Ectodermal cell (in vitro differentiated cells): ENCODE results near the gene FRYL.

Source experiments
- H3K27ac ChIP-seq: 2 replicates; pipeline ENCODE4 v1.7.0; 2013; ENCODE audit warnings: mild to moderate bottlenecking, low read depth, low read length; ENCODE audit not compliant: insufficient read depth, poor library complexity, severe bottlenecking
- H3K27me3 ChIP-seq: 2 replicates; pipeline ENCODE4 v1.7.0; 2013; ENCODE audit warnings: mild to moderate bottlenecking, low read length; ENCODE audit not compliant: insufficient read depth, control insufficient read depth, poor library complexity, severe bottlenecking
- H3K36me3 ChIP-seq: one replicate; pipeline ENCODE4 v1.7.0; 2013; ENCODE audit warnings: low read length; ENCODE audit not compliant: control insufficient read depth, insufficient read depth
- H3K4me1 ChIP-seq: one replicate; pipeline ENCODE4 v1.7.0; 2013; ENCODE audit warnings: low read length; ENCODE audit not compliant: control insufficient read depth, insufficient read depth
- H3K4me3 ChIP-seq: 2 replicates; pipeline ENCODE4 v1.7.0; 2013; ENCODE audit warnings: low read depth, low read length, control low read depth; ENCODE audit not compliant: insufficient read depth
- H3K9me3 ChIP-seq: 2 replicates; pipeline ENCODE4 v1.7.0; 2013; ENCODE audit warnings: mild to moderate bottlenecking, low read length, moderate library complexity; ENCODE audit not compliant: control insufficient read depth
- WGBS, 2 experiments: methylation state at CpG; one replicate each; pipeline ENCODE4 v1.1.7; 2013; ENCODE audit warnings: missing lambda C conversion rate in 2 of 2; 5-methylcytosine and 5-hydroxymethylcytosine counted together

Gene FRYL

DNA sequence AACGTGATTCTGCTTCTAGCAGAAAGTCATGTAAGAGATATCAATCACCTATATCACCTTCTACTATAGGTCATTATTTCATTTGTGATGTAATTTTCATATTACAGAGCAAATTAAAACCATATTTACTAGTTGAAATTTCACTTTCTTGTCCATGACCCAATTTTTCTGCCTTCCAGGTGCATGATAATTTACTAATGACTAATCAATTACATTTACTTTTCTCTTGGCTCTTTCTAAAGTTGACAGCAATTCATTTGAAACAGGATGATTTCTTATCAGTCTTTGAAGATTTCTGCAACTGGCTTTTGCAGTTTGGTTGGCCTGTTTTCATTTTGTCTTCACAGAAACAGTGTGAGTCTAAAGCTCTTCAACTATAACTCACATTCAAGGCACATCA lies 208.6 kb downstream of the FRYL start:
- Histone ChIP-seq H3K27me3 (no peaks in the 10 kb centered on the region), H3K36me3 (no peaks in the 10 kb centered on the region)
- WGBS, 2 experiments: no CpG with 5 or more reads among the region's 1 CpG

DNA sequence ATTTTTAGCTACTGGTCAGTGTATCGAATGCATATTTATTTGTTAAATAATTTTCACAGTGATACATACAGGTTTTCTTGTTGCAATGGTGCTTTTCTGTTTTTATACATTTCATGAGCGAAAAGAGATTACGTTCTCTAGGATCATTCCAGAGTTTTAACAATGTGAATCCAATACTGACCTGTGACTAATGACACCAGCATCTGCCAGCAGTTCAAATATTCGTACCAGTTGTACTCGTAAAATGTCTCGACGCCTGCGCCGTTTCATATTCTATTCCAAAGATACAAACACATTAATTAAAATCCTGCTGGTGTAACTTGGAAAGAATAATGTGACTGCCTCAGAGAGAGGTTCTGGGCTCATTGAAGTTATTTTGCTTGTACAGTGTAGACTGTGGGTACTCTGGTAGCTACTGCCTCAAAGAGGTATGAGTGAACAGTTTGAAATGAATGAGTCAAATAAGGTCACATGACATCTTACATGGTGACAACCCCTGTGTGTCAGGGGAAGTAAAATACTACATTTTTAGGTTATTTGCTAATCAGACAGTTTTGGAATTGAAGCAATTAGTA lies 209.3 kb downstream of the FRYL start:
- Histone ChIP-seq H3K27me3 (no peaks in the 10 kb centered on the region), H3K9me3 (no peaks in the 10 kb centered on the region), H3K27ac (no peak overlapping the region), H3K4me3 (no peak overlapping the region), H3K4me1 (no peaks in the 10 kb centered on the region), H3K36me3 (no peaks in the 10 kb centered on the region)
- 95 to 98% methylated on average over 8 to 9 of the region's 9 CpGs for WGBS, 2 experiments

More for the DNA sequence above, 208.6 kb downstream of the FRYL start:
- Histone ChIP-seq H3K4me1 (no peaks in the 10 kb centered on the region), H3K9me3 (no peaks in the 10 kb centered on the region), H3K27ac (no peak overlapping the region), H3K4me3 (no peak overlapping the region)

DNA sequence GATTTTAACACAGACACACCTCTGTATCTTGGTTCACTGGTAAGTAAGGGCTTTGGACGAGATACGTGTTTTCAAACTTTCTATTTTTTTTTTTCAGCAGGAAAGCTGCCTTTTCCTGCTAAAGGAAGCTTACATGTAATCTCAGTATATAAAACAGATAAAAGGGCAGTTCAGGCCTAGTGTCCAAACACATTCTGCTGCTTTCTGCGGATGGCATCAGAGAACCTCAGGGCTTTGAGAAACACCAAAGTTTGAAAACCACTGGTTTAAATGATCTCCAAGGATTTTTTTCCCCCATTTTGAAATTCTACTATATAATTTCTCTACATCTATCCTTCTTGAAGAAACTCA lies 214.1 kb downstream of the FRYL start:
- Histone ChIP-seq H3K4me3 (no peak overlapping the region), H3K27me3 (no peaks in the 10 kb centered on the region), H3K4me1 (no peaks in the 10 kb centered on the region), H3K36me3 (peaks cover 7% of the 10 kb centered on the region), H3K27ac (no peak overlapping the region), H3K9me3 (no peaks in the 10 kb centered on the region)
- 75 to 80% methylated on average over 3 of the region's 3 CpGs for WGBS, 2 experiments

DNA sequence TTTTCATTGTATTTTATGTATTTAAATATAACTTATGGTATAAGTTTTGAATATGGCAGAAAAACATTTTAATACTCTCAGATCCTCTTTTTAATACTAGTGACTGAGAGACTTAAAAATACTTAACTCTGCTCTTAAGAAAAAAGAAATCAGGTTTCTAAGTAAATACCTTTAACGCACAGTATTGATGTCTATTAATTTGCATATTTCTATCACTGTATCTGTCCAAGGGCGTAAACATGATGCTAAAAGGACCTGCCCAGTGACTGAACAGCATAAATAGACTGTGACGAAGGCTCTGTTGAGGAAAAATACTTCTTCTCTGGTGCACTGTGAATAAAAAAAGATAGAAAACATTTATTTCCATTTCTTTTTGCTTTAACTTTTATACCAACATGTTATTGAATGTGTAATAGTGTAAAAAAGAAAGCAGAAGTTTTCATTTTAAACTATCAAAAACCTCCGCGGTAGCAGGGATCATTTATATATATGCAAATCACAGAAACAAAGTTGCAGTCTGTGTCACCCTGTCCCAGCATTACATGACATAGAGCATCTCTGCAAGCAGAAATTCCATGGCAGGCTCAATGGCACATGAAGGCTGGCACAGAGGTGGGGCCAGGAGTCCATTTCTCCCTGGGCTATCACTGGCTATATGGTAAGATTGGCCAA lies 214.6 kb downstream of the FRYL start:
- H3K27me3 ChIP-seq: no peaks in the 10 kb centered on the region
- no peak overlapping the region for H3K27ac ChIP-seq
- no peaks in the 10 kb centered on the region for H3K4me1 ChIP-seq
- no peak overlapping the region for H3K4me3 ChIP-seq
- no peaks in the 10 kb centered on the region for H3K9me3 ChIP-seq
- H3K36me3 ChIP-seq: peaks cover 7% of the 10 kb centered on the region
- WGBS, 2 experiments: 91 to 99% methylated on average over 5 of the region's 5 CpGs

DNA sequence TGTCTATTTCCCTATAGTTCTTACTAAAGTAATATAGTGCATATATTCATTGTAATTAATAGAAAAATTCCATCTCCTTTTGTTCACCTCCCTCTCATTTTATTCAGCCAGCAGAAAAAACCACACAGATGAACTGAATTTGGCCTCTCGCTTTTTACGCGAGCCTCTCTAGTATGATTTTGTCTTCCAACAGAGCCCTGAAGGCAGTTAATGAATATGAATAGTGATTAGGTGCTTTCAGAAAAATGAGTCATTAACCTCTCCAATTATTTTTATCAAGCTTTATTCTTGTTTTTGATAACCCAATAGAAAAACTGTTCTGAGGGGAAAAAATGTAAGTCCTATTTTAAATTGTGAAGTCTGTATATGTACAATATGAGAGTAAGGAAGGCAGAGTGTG lies 215.9 kb downstream of the FRYL start:
- Histone ChIP-seq H3K27ac (no peak overlapping the region), H3K36me3 (peaks cover 7% of the 10 kb centered on the region), H3K27me3 (no peaks in the 10 kb centered on the region), H3K4me3 (no peak overlapping the region), H3K9me3 (no peaks in the 10 kb centered on the region), H3K4me1 (no peaks in the 10 kb centered on the region)
- 83 to 100% methylated on average over 3 of the region's 3 CpGs for WGBS, 2 experiments

DNA sequence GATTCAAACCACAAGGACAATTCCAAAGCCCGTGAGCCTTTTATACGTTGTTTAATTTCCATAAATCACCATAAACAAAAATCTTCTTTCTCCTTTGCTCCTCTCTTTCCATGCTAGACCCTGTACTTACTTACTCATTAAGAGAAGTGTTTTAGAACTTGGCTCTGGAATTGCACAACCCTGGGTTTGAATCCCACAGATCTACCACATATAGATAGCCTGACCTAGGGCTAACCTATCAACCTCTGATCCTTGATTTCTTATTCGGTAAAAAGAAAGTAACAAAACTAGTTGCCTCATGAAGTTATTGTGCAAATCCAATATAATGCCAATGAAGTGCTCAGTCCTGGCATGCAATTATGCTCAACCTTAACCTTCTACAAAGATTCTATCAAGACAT lies 221.3 kb downstream of the FRYL start:
- no peaks in the 10 kb centered on the region for H3K9me3 ChIP-seq
- H3K4me1 ChIP-seq: no peaks in the 10 kb centered on the region
- H3K4me3 ChIP-seq: no peak overlapping the region
- H3K36me3 ChIP-seq: peaks cover 15% of the 10 kb centered on the region
- H3K27me3 ChIP-seq: no peaks in the 10 kb centered on the region
- no peak overlapping the region for H3K27ac ChIP-seq
- 95 to 98% methylated on average over 3 of the region's 3 CpGs for WGBS, 2 experiments

DNA sequence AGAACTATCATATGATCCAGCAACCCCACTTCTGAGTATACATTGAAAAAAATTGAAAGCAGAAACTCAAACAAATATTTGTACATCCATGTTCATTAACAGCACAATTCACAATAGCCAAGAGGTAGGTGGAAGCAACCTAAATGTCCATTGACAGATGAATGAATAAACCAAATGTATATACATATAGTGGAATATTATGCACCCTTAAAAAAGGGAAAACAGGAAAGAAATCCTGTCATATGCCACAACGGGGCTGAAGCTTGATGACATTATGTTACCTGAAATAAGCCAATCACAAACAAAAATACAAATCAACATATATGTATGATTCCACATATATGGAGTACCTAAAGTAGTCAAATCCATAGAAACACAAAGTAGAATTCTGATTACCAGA lies 222.1 kb downstream of the FRYL start:
- H3K36me3 ChIP-seq: peaks cover 12% of the 10 kb centered on the region
- H3K27ac ChIP-seq: no peak overlapping the region
- no peaks in the 10 kb centered on the region for H3K9me3 ChIP-seq
- WGBS, 2 experiments: 100% methylated on average over 1 of the region's 1 CpG; no CpG with 5 or more reads in 1 of the 2 experiments
- H3K4me3 ChIP-seq: no peak overlapping the region
- no peaks in the 10 kb centered on the region for H3K27me3 ChIP-seq
- H3K4me1 ChIP-seq: no peaks in the 10 kb centered on the region

DNA sequence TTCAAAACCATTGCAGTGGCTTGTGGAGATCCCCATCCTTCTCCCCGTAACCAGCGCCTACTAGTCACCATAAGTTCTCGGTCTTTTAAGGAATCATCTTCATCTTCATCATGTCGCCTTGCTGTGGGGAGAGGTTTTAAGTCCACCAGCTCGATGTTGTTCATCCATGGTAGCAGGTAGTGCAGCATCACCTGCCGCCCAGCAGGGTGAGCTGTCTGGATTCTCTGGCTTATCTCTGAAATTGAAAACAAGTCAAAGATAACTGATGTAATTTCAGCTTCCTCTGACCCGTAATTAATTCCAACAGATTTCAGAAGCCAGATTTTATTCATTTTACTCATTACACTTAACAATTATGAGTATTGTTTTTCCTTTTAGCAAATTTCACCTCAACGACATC lies 222.6 kb downstream of the FRYL start:
- Histone ChIP-seq H3K27me3 (no peaks in the 10 kb centered on the region), H3K4me3 (no peak overlapping the region), H3K9me3 (no peaks in the 10 kb centered on the region), H3K27ac (no peak overlapping the region), H3K4me1 (no peaks in the 10 kb centered on the region), H3K36me3 (peaks cover 12% of the 10 kb centered on the region)
- 95 to 96% methylated on average over 7 of the region's 8 CpGs for WGBS, 2 experiments

DNA sequence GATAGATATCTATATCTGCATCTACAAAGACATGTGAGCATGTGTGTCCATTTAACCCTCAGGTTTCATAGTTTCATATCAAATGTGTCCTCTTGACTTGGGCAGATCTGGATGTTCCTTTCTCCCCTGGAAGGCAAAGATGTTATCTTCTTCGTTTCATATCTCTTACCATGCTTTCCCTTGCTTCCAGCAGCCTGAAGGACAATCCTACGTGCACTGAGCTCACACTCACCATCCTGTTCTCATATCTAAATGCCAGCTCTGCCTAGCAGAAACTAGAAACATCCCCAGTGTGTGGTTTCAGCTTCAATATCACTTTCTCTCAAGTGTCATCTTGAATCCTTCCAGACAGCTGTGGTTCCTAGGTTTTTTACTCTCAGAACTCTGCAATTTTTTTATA lies 223.8 kb downstream of the FRYL start:
- Histone ChIP-seq H3K27ac (no peak overlapping the region), H3K27me3 (no peaks in the 10 kb centered on the region), H3K9me3 (no peaks in the 10 kb centered on the region), H3K36me3 (peaks cover 12% of the 10 kb centered on the region), H3K4me1 (no peaks in the 10 kb centered on the region), H3K4me3 (no peak overlapping the region)
- 96% methylated on average over 2 of the region's 2 CpGs for WGBS, 2 experiments

DNA sequence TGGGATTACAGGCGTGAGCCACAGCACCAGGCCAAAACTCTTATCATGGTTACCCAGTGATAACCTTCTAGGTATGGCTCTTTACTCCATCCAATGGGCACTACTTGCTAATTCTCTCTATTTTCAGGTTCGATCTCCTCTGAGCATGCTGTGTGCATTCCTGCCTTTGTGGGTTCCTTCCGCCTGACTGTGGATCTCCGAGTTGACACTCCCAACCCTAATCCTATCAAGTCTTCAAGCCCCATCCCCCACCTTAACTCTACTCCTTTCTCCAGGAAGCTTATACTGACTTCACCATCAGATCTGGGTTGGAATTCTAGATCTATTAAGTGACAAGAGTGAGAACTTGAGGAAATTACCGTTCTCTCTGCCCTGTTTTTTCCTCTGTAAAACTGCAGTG lies 225.5 kb downstream of the FRYL start:
- Histone ChIP-seq H3K27ac (no peak overlapping the region), H3K27me3 (no peaks in the 10 kb centered on the region), H3K4me3 (no peak overlapping the region), H3K4me1 (no peaks in the 10 kb centered on the region), H3K36me3 (peaks cover 12% of the 10 kb centered on the region), H3K9me3 (no peaks in the 10 kb centered on the region)
- WGBS, 2 experiments: 87 to 90% methylated on average over 4 of the region's 5 CpGs
